ENCODE measurements around the gene DPH5.

DNA sequence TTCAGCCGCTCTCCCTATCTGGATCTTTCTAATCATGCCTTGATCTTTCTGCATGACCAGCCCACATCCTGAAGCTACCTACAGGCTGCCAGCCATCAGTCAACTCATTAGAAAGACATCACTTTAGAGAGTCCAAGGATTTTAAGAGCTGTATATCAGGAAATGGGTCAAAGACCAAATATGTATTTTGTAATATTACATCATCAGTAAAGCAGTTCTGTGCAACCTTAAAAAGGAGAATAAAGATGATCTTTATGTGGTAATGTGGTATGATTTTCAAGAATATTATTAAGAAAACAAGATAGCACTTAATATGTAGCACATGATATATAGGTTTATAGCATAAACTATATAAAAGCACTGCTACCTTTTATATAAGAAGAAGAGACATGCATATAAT is 82.1 kb downstream of the DPH5 start:
- TF ChIP-seq CTCF (IDR thresholded peaks at IDR 0.05; ENCODE audit: low read length) (no peak), EZH2 (optimal IDR thresholded peaks at IDR 0.05; ENCODE audit: low read depth, low read length) (no peak)

All from MM.1S (cell line).